ENCODE data around the gene LRTM2.

Gene LRTM2

GRCh38 chr12:1820191-1820895 is at the start of gene LRTM2:
Gene LRTM2, plus strand, starts transcription at chr12:1820565. Its CDS starts 7,584 bp downstream, at chr12:1828149.
- no peak for DNase-seq

- no peak for DNase-seq
Measured at GRCh38 chr12:1773937-1774655, 46.3 kb upstream of the LRTM2 start.

GRCh38 chr12:1776170-1776921 is 44.0 kb upstream of the LRTM2 start:
- no peak for DNase-seq

- DNase-seq, result no peak
Measured at GRCh38 chr12:1777798-1778197, 42.6 kb upstream of the LRTM2 start.

- no peak for DNase-seq
Measured at GRCh38 chr12:1778911-1779310, 41.5 kb upstream of the LRTM2 start.

- no peak for DNase-seq
Measured at GRCh38 chr12:1779783-1780182, 40.6 kb upstream of the LRTM2 start.

- no peak for DNase-seq
Measured at GRCh38 chr12:1781772-1782171, 38.6 kb upstream of the LRTM2 start.

- no peak for DNase-seq
Measured at GRCh38 chr12:1782215-1782614, 38.1 kb upstream of the LRTM2 start.

GRCh38 chr12:1787714-1788113 is 32.7 kb upstream of the LRTM2 start:
- DNase-seq, result no peak

GRCh38 chr12:1790444-1790843 is 29.9 kb upstream of the LRTM2 start:
- no peak for DNase-seq

- DNase-seq, result peak; percentile 70
Measured at GRCh38 chr12:1791104-1791841, 29.1 kb upstream of the LRTM2 start.

GRCh38 chr12:1792406-1792805 is 28.0 kb upstream of the LRTM2 start:
- no peak for DNase-seq

GRCh38 chr12:1793426-1794210 is 26.7 kb upstream of the LRTM2 start:
- DNase-seq, result no peak

GRCh38 chr12:1794440-1795090 is 25.8 kb upstream of the LRTM2 start:
- no peak for DNase-seq

- no peak for DNase-seq
Measured at GRCh38 chr12:1795221-1795784, 25.1 kb upstream of the LRTM2 start.

- DNase-seq, result peak; percentile 96
Measured at GRCh38 chr12:1795785-1796514, 24.4 kb upstream of the LRTM2 start.

- DNase-seq, result peak; percentile 55
Measured at GRCh38 chr12:1796515-1797010, 23.8 kb upstream of the LRTM2 start.

GRCh38 chr12:1797011-1797901 is 23.1 kb upstream of the LRTM2 start:
- DNase-seq, result peak; percentile 42

GRCh38 chr12:1797991-1798640 is 22.2 kb upstream of the LRTM2 start:
- DNase-seq, result no peak
